Ovary (tissue), 3 donors: ENCODE results near the gene KIF23.

Source experiments
- EP300 ChIP-seq: sonication (generic); formaldehyde crosslinking; IDR thresholded peaks from one replicate; pipeline ENCODE4 v1.6.1; 2017; ENCODE audit warnings: antibody characterized with exemption
- POLR2A ChIP-seq: fragments of 450-650 bp; IDR thresholded peaks from one replicate; pipeline ENCODE4 v1.6.1; 2017; ENCODE audit warnings: antibody characterized with exemption, mild to moderate bottlenecking, moderate library complexity
- TF ChIP-seq, protein P1 (sequence below), 3 donors: fragments of 450-650 bp in 2 of 3; fragments of 200-600 bp in 1 of 3; IDR thresholded peaks; one replicate each; pipeline versions ENCODE4 v1.5.1 to v1.8.0; 2016 to 2022; ENCODE audit warnings: antibody characterized with exemption in 3 of 3, mild to moderate bottlenecking in 1 of 3
- donor health status: DM: no; HTN: no; CAD: no.

DNA sequence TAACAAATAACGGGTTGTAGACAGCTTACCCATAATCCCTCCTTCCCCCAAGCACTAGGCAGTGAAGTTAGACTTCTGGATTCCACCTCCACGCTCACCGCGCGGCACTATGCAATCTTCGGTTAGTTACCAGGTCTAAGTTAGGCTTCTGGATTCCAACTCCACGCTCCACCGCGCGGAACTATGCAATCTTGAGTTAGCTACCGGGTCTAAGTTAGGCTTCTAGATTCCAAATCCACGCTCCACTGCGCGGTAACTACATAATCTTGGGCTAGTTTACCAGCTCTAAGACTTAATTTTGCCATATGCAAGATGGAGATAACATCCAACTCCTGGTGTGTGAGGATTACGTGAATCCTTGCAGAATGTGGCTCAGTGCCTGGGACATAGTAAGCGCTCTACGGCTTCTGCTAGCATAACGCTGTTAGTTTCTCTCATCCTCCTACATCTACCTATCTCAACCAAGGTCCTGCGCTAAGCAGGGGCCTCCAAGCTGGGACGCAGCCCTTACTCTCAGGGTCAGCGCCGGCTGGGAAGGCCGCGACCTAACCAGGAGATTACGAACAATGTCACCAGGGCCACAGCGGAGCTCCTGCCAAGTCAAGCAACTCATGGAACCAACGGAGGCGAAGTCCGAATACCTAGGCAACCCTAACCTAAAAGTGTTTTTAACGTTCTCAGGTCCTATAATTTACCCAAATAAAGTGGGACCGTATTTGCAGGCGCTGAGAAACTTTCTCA lies 38.0 kb downstream of the KIF23 start:
- TF ChIP-seq, protein P1, sequence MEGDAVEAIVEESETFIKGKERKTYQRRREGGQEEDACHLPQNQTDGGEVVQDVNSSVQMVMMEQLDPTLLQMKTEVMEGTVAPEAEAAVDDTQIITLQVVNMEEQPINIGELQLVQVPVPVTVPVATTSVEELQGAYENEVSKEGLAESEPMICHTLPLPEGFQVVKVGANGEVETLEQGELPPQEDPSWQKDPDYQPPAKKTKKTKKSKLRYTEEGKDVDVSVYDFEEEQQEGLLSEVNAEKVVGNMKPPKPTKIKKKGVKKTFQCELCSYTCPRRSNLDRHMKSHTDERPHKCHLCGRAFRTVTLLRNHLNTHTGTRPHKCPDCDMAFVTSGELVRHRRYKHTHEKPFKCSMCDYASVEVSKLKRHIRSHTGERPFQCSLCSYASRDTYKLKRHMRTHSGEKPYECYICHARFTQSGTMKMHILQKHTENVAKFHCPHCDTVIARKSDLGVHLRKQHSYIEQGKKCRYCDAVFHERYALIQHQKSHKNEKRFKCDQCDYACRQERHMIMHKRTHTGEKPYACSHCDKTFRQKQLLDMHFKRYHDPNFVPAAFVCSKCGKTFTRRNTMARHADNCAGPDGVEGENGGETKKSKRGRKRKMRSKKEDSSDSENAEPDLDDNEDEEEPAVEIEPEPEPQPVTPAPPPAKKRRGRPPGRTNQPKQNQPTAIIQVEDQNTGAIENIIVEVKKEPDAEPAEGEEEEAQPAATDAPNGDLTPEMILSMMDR (IDR thresholded peaks at IDR 0.05) = no peak
- TF ChIP-seq POLR2A (no peak), EP300 (peak; percentile 42)
